ENCODE results near the gene RRAGD.

GRCh38 chr6:89379281-89379680, 32.8 kb downstream of the RRAGD start:
- TF ChIP-seq CTCF (tag by site-specific recombination; IDR thresholded peaks at IDR 0.05) (no peak), KLF16 (tag by site-specific recombination; IDR thresholded peaks at IDR 0.05) (no peak), SALL2 (tag by site-specific recombination; IDR thresholded peaks at IDR 0.05; ENCODE audit: borderline replicate concordance) (no peak), PBX3 (CRISPR knock-in tag; IDR thresholded peaks at IDR 0.05) (no peak), ZNF138 (tag by site-specific recombination; IDR thresholded peaks at IDR 0.05; ENCODE audit: borderline replicate concordance) (no peak), ZBTB7A (tag by site-specific recombination; IDR thresholded peaks at IDR 0.05; ENCODE audit: low read depth) (no peak), ZNF239 (tag by site-specific recombination; IDR thresholded peaks at IDR 0.05) (no peak), ZNF10 (tag by site-specific recombination; IDR thresholded peaks at IDR 0.05) (no peak), ZNF24 (tag by site-specific recombination; IDR thresholded peaks at IDR 0.05) (no peak), ZNF558 (tag by site-specific recombination; IDR thresholded peaks at IDR 0.05) (no peak)
- TF ChIP-seq, protein P1, sequence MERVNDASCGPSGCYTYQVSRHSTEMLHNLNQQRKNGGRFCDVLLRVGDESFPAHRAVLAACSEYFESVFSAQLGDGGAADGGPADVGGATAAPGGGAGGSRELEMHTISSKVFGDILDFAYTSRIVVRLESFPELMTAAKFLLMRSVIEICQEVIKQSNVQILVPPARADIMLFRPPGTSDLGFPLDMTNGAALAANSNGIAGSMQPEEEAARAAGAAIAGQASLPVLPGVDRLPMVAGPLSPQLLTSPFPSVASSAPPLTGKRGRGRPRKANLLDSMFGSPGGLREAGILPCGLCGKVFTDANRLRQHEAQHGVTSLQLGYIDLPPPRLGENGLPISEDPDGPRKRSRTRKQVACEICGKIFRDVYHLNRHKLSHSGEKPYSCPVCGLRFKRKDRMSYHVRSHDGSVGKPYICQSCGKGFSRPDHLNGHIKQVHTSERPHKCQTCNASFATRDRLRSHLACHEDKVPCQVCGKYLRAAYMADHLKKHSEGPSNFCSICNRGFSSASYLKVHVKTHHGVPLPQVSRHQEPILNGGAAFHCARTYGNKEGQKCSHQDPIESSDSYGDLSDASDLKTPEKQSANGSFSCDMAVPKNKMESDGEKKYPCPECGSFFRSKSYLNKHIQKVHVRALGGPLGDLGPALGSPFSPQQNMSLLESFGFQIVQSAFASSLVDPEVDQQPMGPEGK (tag by site-specific recombination; IDR thresholded peaks at IDR 0.05), result no peak
- TF ChIP-seq, protein P2, sequence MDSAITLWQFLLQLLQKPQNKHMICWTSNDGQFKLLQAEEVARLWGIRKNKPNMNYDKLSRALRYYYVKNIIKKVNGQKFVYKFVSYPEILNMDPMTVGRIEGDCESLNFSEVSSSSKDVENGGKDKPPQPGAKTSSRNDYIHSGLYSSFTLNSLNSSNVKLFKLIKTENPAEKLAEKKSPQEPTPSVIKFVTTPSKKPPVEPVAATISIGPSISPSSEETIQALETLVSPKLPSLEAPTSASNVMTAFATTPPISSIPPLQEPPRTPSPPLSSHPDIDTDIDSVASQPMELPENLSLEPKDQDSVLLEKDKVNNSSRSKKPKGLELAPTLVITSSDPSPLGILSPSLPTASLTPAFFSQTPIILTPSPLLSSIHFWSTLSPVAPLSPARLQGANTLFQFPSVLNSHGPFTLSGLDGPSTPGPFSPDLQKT (IDR thresholded peaks at IDR 0.05; ENCODE audit: borderline replicate concordance, low read depth, low read length), result no peak
